Pancreas (tissue), 10 donors: Measurements from ENCODE around the gene TRPV4. TPM values are rescaled to one million over a fixed set of nuclear protein-coding genes. Genes with fewer than 3 reads are reported as not detected.

Experiments
- ATAC-seq, 4 donors: fragments of 200-7000 bp; cut with Tn5 transposase; one replicate each; pipeline versions ENCODE4 v1.8.0 to v1.9.1; 2020; ENCODE audit warnings: mild to moderate bottlenecking in 4 of 4, moderate library complexity in 4 of 4
- DNase-seq, 6 donors: peaks; one replicate each; pipeline ENCODE4 v3.0.0-alpha.2; 2020
- FAIRE-seq: peaks from 2 replicates; lab custom pipeline; 2012; peaks lifted over from hg19 to GRCh38; lab: Jason Lieb, UNC
- H3K27ac ChIP-seq, 4 donors: fragments of 200-600 bp; sonication (generic); 1 replicate in 3 of 4; 2 replicates in 1 of 4; pipeline versions ENCODE4 v1.5.0 to v1.8.0; 2020
- H3K27me3 ChIP-seq, 4 donors: fragments of 200-600 bp; one replicate each; pipeline ENCODE4 v1.8.0; 2021
- H3K36me3 ChIP-seq, 3 donors: fragments of 200-600 bp; sonication (generic) in 1 of 3; one replicate each; pipeline versions ENCODE4 v1.5.0 to v1.8.0; 2020 to 2021
- H3K4me1 ChIP-seq, 3 donors: fragments of 200-600 bp; one replicate each; pipeline ENCODE4 v1.8.0; 2021
- H3K4me3 ChIP-seq, 4 donors: fragments of 200-600 bp; sonication (generic) in 2 of 4; one replicate each; pipeline versions ENCODE4 v1.5.0 to v1.8.0; 2020 to 2021
- H3K9me3 ChIP-seq, 4 donors: fragments of 200-600 bp; one replicate each; pipeline ENCODE4 v1.8.0; 2021
- CTCF ChIP-seq, 4 donors: fragments of 200-600 bp; sonication (generic) in 3 of 4; IDR thresholded peaks; one replicate each; pipeline versions ENCODE4 v1.5.0 to v1.8.0; 2021; ENCODE audit warnings: antibody characterized with exemption in 4 of 4
- WGBS, 2 donors: extraction: QIAGEN DNeasy Blood & Tissue Kit; methylation state at CpG; one replicate each; pipeline ENCODE4 v1.1.7; 2013; 5-methylcytosine and 5-hydroxymethylcytosine counted together
- intact Hi-C, 3 donors: fragments of 100-400 bp; cut with DNase I; formaldehyde crosslinking; loops; one replicate each; pipeline versions ENCODE4 v1.11.1 to v1.14.2; 2022
- polyA plus RNA-seq, 2 donors: library from polyadenylated mRNA; stranded (reverse); fragments of 200-250 nt; gene quantifications; one replicate each; pipeline ENCODE4 v1.2.3, GENCODE V29; 2013
- total RNA-seq, 6 donors: library from RNA; stranded (reverse); fragmentation: NEBNext Ultra II Directional in 4 of 6; extraction: Animal tissue kit (Norgen Biotek cat#: 25700) in 4 of 6; gene quantifications; one replicate each; pipeline versions ENCODE4 v1.2.1 to v1.2.4, GENCODE V29; 2021 to 2023
- donor health status: healthy with polysubstance abuse.
- donor health status: DM: no; HTN: no; CAD: no; lungs with moderate emphysema.
- donor health status: DM: no; HTN: no; CAD: no.
- donor health status: control.
- donor health status: control.
- donor health status: Bipolar disorder and iron deficiency.
- donor health status: DM: yes; HTN: yes; CAD: no.
- donor health status: DM: no; HTN: no; CAD: no.
- donor health status: DM: no; HTN: no; CAD: no.
- donor health status: DM: yes; HTN: yes; CAD: no.

Gene TRPV4
- total and polyA plus RNA-seq, 8 donors = 1.9 to 4.9 (median 4.0) TPM

GRCh38 chr12:109756457-109756856, 76.7 kb downstream of the TRPV4 start:
- H3K27ac ChIP-seq = no peak overlapping the region
- no peak overlapping the region for H3K4me3 ChIP-seq
- WGBS, 2 donors = 95 to 100% methylated on average over 1 of the region's 1 CpG
- DNase-seq = no peak
- no peak for FAIRE-seq
- TF ChIP-seq CTCF (IDR thresholded peaks at IDR 0.05) = no peak
- no peaks in the 10 kb centered on the region for H3K36me3 ChIP-seq
- no peaks in the 10 kb centered on the region for H3K27me3 ChIP-seq
- peaks cover 0 to 4% (median 0%) of the 10 kb centered on the region in 3 donors for H3K4me1 ChIP-seq
- ATAC-seq = no peak
- H3K9me3 ChIP-seq = no peaks in the 10 kb centered on the region
- intact Hi-C loops = no loop called here

- Histone ChIP-seq H3K27me3 (no peaks in the 10 kb centered on the region), H3K9me3 (no peaks in the 10 kb centered on the region), H3K27ac (no peak overlapping the region), H3K4me3 (no peak overlapping the region), H3K4me1 (no peaks in the 10 kb centered on the region), H3K36me3 (no peaks in the 10 kb centered on the region)
- ATAC-seq (peak in 1 of 4 donors; percentile 33), DNase-seq (no peak), FAIRE-seq (no peak)
- intact Hi-C loops = no loop called here
- no peak for TF ChIP-seq CTCF (IDR thresholded peaks at IDR 0.05)
- 46 to 49% methylated on average over 2 of the region's 2 CpGs for WGBS, 2 donors
These were observed 79.2 kb downstream of the TRPV4 start for GRCh38 chr12:109753959-109754358.

- Histone ChIP-seq H3K36me3 (no peaks in the 10 kb centered on the region), H3K9me3 (no peaks in the 10 kb centered on the region), H3K27me3 (no peaks in the 10 kb centered on the region), H3K27ac (no peak overlapping the region), H3K4me3 (no peak overlapping the region), H3K4me1 (peaks cover 0 to 2% (median 0%) of the 10 kb centered on the region in 3 donors)
- intact Hi-C loops = no loop called here
- ATAC-seq (peak in 2 of 4 donors; percentile 22 to 56), DNase-seq (peak in 2 of 6 donors; percentile 28 to 44), FAIRE-seq (no peak)
- no peak for TF ChIP-seq CTCF (IDR thresholded peaks at IDR 0.05)
- 67 to 69% methylated on average over 5 of the region's 5 CpGs for WGBS, 2 donors
These were observed 80.2 kb downstream of the TRPV4 start for GRCh38 chr12:109753054-109753401.

GRCh38 chr12:109752117-109753053, 80.8 kb downstream of the TRPV4 start:
- no peaks in the 10 kb centered on the region for H3K9me3 ChIP-seq
- ATAC-seq (no peak), FAIRE-seq (no peak), DNase-seq (peak in 3 of 6 donors; percentile 6 to 36 (median 21))
- no peak overlapping the region for H3K4me3 ChIP-seq
- no peaks in the 10 kb centered on the region for H3K27me3 ChIP-seq
- 71 to 83% methylated on average over 6 of the region's 6 CpGs for WGBS, 2 donors
- no peak overlapping the region for H3K27ac ChIP-seq
- peaks cover 0 to 8% (median 0%) of the 10 kb centered on the region in 3 donors for H3K4me1 ChIP-seq
- TF ChIP-seq CTCF (IDR thresholded peaks at IDR 0.05) = no peak
- H3K36me3 ChIP-seq = no peaks in the 10 kb centered on the region
- intact Hi-C loops = no loop called here
